Measurements from ENCODE around the gene PTPRR. TPM values are rescaled to one million over a fixed set of nuclear protein-coding genes. Genes with fewer than 3 reads are reported as not detected.

The PTPRR gene
- total RNA-seq, 1 donor from 2014 or later, result 1.4 TPM

GRCh38 chr12:70709022-70709421 lies 211.5 kb downstream of the PTPRR start:
- DNase-seq, result no peak
- H3K36me3 ChIP-seq, result no peaks in the 10 kb centered on the region
- H3K4me3 ChIP-seq, result no peak overlapping the region
- no peak for TF ChIP-seq CTCF (IDR thresholded peaks at IDR 0.05)
- no peaks in the 10 kb centered on the region for H3K9me3 ChIP-seq
- intact Hi-C loops (cut with DNase I), result no loop called here
- no peaks in the 10 kb centered on the region for H3K27me3 ChIP-seq (ENCODE audit: low read depth)
- no peak for ATAC-seq
- H3K27ac ChIP-seq, result no peak overlapping the region
- no peaks in the 10 kb centered on the region for H3K4me1 ChIP-seq

- Histone ChIP-seq H3K27ac (no peak overlapping the region), H3K27me3 (ENCODE audit: low read depth) (no peaks in the 10 kb centered on the region), H3K36me3 (no peaks in the 10 kb centered on the region), H3K4me3 (no peak overlapping the region), H3K9me3 (no peaks in the 10 kb centered on the region), H3K4me1 (no peaks in the 10 kb centered on the region)
- DNase-seq (no peak), ATAC-seq (no peak)
- no peak for TF ChIP-seq CTCF (IDR thresholded peaks at IDR 0.05)
- intact Hi-C loops (cut with DNase I), result no loop called here
Measured at GRCh38 chr12:70706611-70707010, 213.9 kb downstream of the PTPRR start.

GRCh38 chr12:70698345-70698744 lies 222.2 kb downstream of the PTPRR start:
- no peaks in the 10 kb centered on the region for H3K36me3 ChIP-seq
- no peak overlapping the region for H3K27ac ChIP-seq
- H3K9me3 ChIP-seq, result no peaks in the 10 kb centered on the region
- H3K27me3 ChIP-seq (ENCODE audit: low read depth), result no peaks in the 10 kb centered on the region
- intact Hi-C loops (cut with DNase I), result no loop called here
- no peak overlapping the region for H3K4me3 ChIP-seq
- no peaks in the 10 kb centered on the region for H3K4me1 ChIP-seq
- no peak for TF ChIP-seq CTCF (IDR thresholded peaks at IDR 0.05)
- no peak for ATAC-seq
- DNase-seq, result no peak

GRCh38 chr12:70695361-70696023 lies 225.0 kb downstream of the PTPRR start:
- intact Hi-C loops (cut with DNase I), result no loop called here
- Histone ChIP-seq H3K36me3 (no peaks in the 10 kb centered on the region), H3K4me1 (peaks cover 8% of the 10 kb centered on the region), H3K9me3 (no peaks in the 10 kb centered on the region), H3K27ac (no peak overlapping the region), H3K27me3 (ENCODE audit: low read depth) (no peaks in the 10 kb centered on the region), H3K4me3 (no peak overlapping the region)
- DNase-seq, result no peak
- no peak for ATAC-seq
- TF ChIP-seq CTCF (IDR thresholded peaks at IDR 0.05), result no peak

GRCh38 chr12:70692681-70693288 lies 227.8 kb downstream of the PTPRR start:
- no peak for ATAC-seq
- DNase-seq, result no peak
- Histone ChIP-seq H3K36me3 (no peaks in the 10 kb centered on the region), H3K4me1 (peaks cover 8% of the 10 kb centered on the region), H3K9me3 (no peaks in the 10 kb centered on the region), H3K27ac (no peak overlapping the region), H3K27me3 (ENCODE audit: low read depth) (no peaks in the 10 kb centered on the region), H3K4me3 (no peak overlapping the region)
- TF ChIP-seq CTCF (IDR thresholded peaks at IDR 0.05), result peak; percentile 39
- intact Hi-C loops (cut with DNase I), result no loop called here
